GM12891 (cell line): Measurements from ENCODE around the gene ATG4D.

Experiments used
- POLR2A ChIP-seq: IDR thresholded peaks from 2 replicates; pipeline ENCODE4 v1.6.1; 2011; ENCODE audit warnings: low read depth, low read length, control low read depth
- POLR2AphosphoS5 ChIP-seq: IDR thresholded peaks from 2 replicates; pipeline ENCODE4 v1.6.1; 2011; ENCODE audit warnings: low read depth, low read length, control low read depth
- SPI1 ChIP-seq: IDR thresholded peaks from 2 replicates; pipeline ENCODE4 v1.6.1; 2011; ENCODE audit warnings: low read depth, low read length, control low read depth
- TAF1 ChIP-seq: IDR thresholded peaks from 2 replicates; pipeline ENCODE4 v1.6.1; 2011; ENCODE audit warnings: low read depth, low read length, control low read depth

DNA sequence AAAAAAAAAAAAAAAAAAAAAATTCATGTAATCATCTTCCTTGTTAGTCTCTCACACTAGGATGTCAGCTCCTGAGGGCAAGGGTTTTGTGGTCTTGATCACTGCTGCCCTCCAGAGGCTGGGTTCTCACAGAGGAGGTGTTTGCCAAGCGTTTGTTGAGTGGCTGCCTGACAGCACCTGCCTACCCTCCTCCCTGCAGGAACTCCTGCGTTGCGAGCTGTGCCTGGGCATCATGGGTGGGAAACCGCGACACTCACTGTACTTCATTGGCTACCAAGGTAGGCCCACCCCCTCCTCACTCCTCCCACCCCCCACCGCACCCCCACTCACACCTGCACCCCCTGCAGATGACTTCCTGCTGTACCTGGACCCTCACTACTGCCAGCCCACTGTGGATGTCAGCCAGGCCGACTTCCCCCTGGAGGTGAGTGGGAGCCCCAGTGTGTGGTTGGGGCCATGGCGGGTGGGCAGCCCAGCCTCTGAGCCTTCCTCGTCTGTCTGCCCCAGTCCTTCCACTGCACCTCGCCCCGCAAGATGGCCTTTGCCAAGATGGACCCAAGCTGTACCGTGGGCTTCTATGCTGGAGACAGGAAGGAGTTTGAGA is 8.1 kb downstream of the ATG4D start:
- no peak for TF ChIP-seq POLR2A
- no peak for TF ChIP-seq POLR2AphosphoS5
- no peak for TF ChIP-seq SPI1
- no peak for TF ChIP-seq TAF1
